NCI-H226 (cell line): ENCODE data around the gene SHISAL2A.
"Not testable (repeated sequence)": the region's sequence is repeated elsewhere in the genome, so short reads cannot be mapped to it uniquely, and the experiment has no call there.

Experiments
- DNase-seq: peaks from one replicate; pipeline ENCODE4 v3.0.0-alpha.2; 2015

The SHISAL2A gene

DNA sequence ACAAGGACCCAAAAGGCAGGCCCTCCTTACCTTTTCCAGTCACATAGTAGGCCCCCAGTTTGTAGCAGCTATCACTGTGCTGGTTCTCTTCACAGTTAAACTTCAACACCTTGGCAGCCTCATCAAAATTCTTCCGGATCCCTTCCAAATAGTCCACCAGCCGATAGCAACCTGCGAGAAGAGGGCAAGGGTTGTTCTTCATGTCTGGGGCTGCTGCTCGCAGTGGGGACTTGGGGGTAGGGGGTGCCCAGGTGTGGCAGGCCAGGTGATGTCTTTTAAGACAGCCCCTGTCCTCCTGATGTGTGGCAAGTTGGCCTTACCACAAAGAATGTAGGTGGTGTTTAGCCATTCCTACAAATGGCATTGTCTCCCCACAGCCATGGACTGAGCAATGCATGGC, 59.7 kb downstream of the SHISAL2A start:
- no peak for DNase-seq

- not testable (repeated sequence) for DNase-seq
These were observed 60.4 kb downstream of the SHISAL2A start for GRCh38 chr1:52693351-52693750.

- no peak for DNase-seq
These were observed 60.9 kb downstream of the SHISAL2A start for GRCh38 chr1:52693843-52694242.

GRCh38 chr1:52695627-52696026, 62.7 kb downstream of the SHISAL2A start:
- no peak for DNase-seq

GRCh38 chr1:52697795-52698674, 65.1 kb downstream of the SHISAL2A start, which contains the start of gene COA7:
Gene COA7, minus strand, starts transcription at chr1:52698347. Its CDS starts 21 bp downstream, at chr1:52698326.
- DNase-seq: peak; percentile 84

DNA sequence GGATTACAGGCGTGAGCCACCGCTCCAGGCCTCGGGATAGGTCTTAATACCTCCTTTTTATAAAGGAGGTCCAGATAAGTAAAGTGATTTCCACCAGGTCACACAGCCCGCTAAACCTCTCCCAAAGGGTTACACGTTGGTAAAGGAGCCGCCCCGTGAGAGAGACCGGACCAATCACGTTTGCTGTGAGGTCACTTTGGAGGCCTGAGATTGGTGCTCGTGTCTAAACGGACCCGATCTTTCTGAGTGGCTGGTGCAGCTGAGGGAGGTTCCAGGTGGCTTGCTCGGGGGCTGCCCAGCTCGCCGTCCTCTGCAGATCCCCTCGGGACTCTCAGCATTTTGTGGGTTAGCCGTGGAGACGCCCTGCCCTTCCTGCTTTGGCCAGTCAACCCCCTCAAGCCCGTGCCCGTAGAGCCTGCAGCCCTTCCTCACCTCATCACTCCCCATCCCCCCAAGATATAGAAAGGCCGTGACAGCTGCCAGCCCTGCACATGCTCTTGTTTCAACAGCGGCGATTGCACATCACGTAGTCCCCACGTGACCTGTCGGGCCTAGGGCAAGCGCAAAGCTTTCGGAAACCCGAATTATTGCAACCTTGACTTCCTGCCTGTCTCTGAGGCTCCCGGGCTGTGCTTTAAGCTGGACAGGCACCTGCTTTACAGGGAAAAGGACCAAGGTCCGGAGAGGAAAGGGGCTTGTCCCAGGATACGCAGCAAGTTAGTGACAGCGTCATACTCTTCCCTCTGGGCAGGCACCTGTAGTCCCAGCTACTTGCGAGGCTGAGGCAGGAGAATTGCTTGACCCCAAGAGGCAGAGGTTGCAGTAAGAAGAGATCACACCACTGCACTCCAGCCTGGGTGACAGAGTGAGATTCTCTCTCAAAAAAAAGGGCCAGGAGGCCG, 70.2 kb downstream of the SHISAL2A start:
- peak; percentile 96 for DNase-seq

DNA sequence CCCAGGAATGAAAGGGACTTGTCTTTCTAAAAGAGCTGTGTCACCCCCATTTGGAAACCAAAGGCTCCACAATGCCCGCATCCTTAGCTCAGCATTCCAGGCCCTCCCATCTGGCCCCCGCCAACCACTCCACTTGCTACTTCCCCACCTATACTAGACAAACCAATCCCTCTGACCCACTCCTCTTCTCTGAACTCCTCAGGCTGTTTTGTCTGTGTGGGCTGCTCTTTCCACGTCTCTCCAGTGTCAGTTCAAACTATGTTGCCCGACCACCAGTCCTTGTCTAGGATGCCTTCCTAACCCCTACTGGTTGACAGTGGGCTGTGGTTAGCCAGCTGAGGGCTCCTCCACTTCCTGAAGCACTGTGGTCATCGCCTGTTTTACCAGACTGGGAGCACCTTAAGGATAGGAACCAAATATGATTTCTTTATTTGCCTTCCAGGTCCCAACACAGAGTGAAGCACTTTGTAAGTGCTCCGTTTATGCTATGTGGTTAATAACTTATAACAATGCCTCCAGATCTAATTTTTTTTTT, 73.2 kb downstream of the SHISAL2A start:
- no peak for DNase-seq
